Adrenal gland (tissue), 12 donors: Measurements from ENCODE around the gene TRPV3. TPM values are rescaled to one million over a fixed set of nuclear protein-coding genes. Genes with fewer than 3 reads are reported as not detected.

Experiments
- DNase-seq, 7 donors: peaks; one replicate each; pipeline ENCODE4 v3.0.0-alpha.2; 2019 to 2020
- H3K27ac ChIP-seq, 5 donors: fragments of 200-600 bp; sonication (generic) in 4 of 5; 1 replicate in 3 of 5; 2 replicates in 2 of 5; pipeline versions ENCODE4 v1.5.1 to v1.8.0; 2016 to 2020; ENCODE audit warnings: mild to moderate bottlenecking in 1 of 5
- H3K27me3 ChIP-seq: fragments of 200-600 bp; 2 replicates; pipeline ENCODE4 v1.8.0; 2021
- H3K36me3 ChIP-seq, 2 donors: fragments of 200-600 bp; replicated peaks in 1 of 2; 1 replicate in 1 of 2; 2 replicates in 1 of 2; pipeline versions ENCODE4 v1.5.1 to v1.8.0; 2018 to 2022
- H3K4me1 ChIP-seq, 2 donors: fragments of 200-600 bp; replicated peaks in 1 of 2; 1 replicate in 1 of 2; 2 replicates in 1 of 2; pipeline versions ENCODE4 v1.5.1 to v1.8.0; 2018 to 2021
- H3K4me3 ChIP-seq, 4 donors: fragments of 200-600 bp; sonication (generic) in 3 of 4; one replicate each; pipeline ENCODE4 v1.5.1; 2016 to 2018
- H3K9me3 ChIP-seq, 3 donors: fragments of 200-600 bp; sonication (generic) in 1 of 3; replicated peaks in 1 of 3; 1 replicate in 2 of 3; 2 replicates in 1 of 3; pipeline versions ENCODE4 v1.5.1 to v1.8.0; 2016 to 2021
- POLR2A ChIP-seq, 2 donors: fragments of 450-650 bp; IDR thresholded peaks; one replicate each; pipeline ENCODE4 v1.6.1; 2017; ENCODE audit warnings: antibody characterized with exemption in 2 of 2, mild to moderate bottlenecking in 2 of 2, moderate library complexity in 1 of 2
- WGBS, 4 donors: extraction: QIAGEN DNeasy Blood & Tissue Kit in 2 of 4; methylation state at CpG; one replicate each; pipeline versions ENCODE4 v1.1.5 to v1.1.7; 2013 to 2017; 5-methylcytosine and 5-hydroxymethylcytosine counted together
- intact Hi-C, 2 donors: fragments of 100-400 bp; cut with DNase I; formaldehyde crosslinking; loops; one replicate each; pipeline versions ENCODE4 v1.14.1 to v1.15.0; 2022 to 2023
- polyA plus RNA-seq, 3 donors: library from polyadenylated mRNA; stranded (reverse); fragments of 200-250 nt in 2 of 3; fragments of 350-450 nt in 1 of 3; fragmentation: Illumina TruSeq in 1 of 3; extraction: RNeasy Lipid Tissue Mini Kit (QIAGEN cat#74804) in 1 of 3; gene quantifications; one replicate each; pipeline ENCODE4 v1.2.3, GENCODE V29; 2013 to 2014
- total RNA-seq, 9 donors: library from RNA; depleted of rRNA in 4 of 9; stranded (reverse); fragments of >200 nt in 4 of 9; fragments of 120-200 nt in 1 of 9; fragmentation: NEBNext Ultra II Directional in 1 of 9; extraction: Animal tissue kit (Norgen Biotek cat#: 25700) in 1 of 9; gene quantifications; one replicate each; pipeline versions ENCODE4 v1.1.0 to v1.2.4, GENCODE V29; 2013 to 2023
- TF ChIP-seq, protein P1 (sequence below), 6 experiments: fragments of 450-650 bp in 4 of 6; fragments of 200-600 bp in 2 of 6; sonication (generic) in 1 of 6; IDR thresholded peaks; 1 replicate in 5 of 6; 2 replicates in 1 of 6; pipeline versions ENCODE4 v1.5.1 to v1.8.0; 2016 to 2021; ENCODE audit warnings: antibody characterized with exemption in 6 of 6, mild to moderate bottlenecking in 2 of 6, moderate library complexity in 1 of 6
- donor health status: healthy with polysubstance abuse.
- donor health status: Bipolar disorder and iron deficiency.
- donor health status: DM: yes; HTN: yes; CAD: no.
- donor health status: DM: no; HTN: no; CAD: no.
- donor health status: DM: no; HTN: no; CAD: no.
- donor health status: DM: yes; HTN: yes; CAD: no.

Gene TRPV3
- total and polyA plus RNA-seq, 12 donors: 0.14 to 1.4 (median 0.41) TPM

DNA sequence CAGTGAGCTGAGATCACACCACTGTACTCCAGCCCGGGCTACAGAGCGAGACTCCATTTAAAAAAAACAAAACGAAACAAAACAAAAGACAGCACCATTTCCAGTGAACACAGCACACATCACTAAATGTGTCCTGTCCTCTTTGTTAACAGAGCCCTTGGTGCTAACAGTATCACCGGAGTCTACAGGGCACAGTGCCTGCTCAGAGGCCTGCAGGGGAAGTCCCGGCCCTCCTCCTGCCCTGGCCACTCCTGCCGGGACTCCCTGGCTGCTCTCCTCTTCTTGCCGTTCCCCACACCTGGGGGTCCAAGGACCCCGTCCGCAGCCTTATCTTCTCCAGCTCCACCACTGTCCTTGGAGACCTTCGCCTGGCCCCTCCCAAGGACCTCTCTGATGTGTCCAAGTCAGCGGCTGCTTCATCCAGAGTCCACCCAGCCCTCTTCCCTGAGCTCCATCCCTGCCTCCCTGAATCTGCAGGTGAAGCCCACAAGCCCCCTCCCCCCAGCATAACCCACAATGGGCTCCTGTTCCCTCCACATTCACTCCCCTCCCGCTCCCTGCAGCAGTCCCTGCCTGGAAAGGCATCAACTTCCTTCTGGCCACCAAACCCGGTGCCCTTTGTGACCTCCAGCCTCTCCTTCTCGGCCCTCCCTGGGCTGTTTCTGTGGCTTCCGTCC, 43.1 kb upstream of the TRPV3 start:
- no peak for DNase-seq
- Histone ChIP-seq H3K4me3 (no peak overlapping the region), H3K27ac (no peak overlapping the region), H3K27me3 (no peaks in the 10 kb centered on the region), H3K36me3 (no peaks in the 10 kb centered on the region), H3K9me3 (no peaks in the 10 kb centered on the region), H3K4me1 (no peaks in the 10 kb centered on the region)
- intact Hi-C loops: no loop called here
- TF ChIP-seq POLR2A (IDR thresholded peaks at IDR 0.05): no peak
- TF ChIP-seq, protein P1, sequence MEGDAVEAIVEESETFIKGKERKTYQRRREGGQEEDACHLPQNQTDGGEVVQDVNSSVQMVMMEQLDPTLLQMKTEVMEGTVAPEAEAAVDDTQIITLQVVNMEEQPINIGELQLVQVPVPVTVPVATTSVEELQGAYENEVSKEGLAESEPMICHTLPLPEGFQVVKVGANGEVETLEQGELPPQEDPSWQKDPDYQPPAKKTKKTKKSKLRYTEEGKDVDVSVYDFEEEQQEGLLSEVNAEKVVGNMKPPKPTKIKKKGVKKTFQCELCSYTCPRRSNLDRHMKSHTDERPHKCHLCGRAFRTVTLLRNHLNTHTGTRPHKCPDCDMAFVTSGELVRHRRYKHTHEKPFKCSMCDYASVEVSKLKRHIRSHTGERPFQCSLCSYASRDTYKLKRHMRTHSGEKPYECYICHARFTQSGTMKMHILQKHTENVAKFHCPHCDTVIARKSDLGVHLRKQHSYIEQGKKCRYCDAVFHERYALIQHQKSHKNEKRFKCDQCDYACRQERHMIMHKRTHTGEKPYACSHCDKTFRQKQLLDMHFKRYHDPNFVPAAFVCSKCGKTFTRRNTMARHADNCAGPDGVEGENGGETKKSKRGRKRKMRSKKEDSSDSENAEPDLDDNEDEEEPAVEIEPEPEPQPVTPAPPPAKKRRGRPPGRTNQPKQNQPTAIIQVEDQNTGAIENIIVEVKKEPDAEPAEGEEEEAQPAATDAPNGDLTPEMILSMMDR (IDR thresholded peaks at IDR 0.05): no peak
- 80 to 85% (median 82%) methylated on average over 15 of the region's 15 CpGs for WGBS, 4 donors

DNA sequence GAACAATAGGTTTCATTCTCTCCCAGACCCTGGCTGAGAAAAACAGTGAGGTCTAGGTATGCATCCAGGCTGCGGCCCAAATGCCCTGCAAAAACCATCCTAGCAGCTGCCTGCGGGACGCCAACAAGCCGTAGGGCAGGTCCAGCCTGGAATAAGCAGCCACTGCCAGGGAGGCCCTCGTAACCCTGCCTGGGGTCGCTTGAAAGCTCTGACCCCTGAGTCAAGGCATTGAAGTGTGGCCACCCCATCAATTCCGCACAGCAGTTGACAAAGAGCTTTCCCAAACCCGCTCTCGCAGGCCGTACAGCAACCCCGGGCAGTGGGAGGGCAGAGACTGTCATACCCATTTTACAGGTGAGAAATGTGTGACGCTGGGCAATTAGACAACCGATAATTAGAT, 40.5 kb upstream of the TRPV3 start:
- H3K9me3 ChIP-seq: no peaks in the 10 kb centered on the region
- intact Hi-C loops: no loop called here
- H3K4me1 ChIP-seq: no peaks in the 10 kb centered on the region
- TF ChIP-seq, protein P1 (IDR thresholded peaks at IDR 0.05): no peak
- no peak for TF ChIP-seq POLR2A (IDR thresholded peaks at IDR 0.05)
- H3K27me3 ChIP-seq: no peaks in the 10 kb centered on the region
- 85 to 93% (median 88%) methylated on average over 4 to 13 of the region's 13 CpGs for WGBS, 4 donors
- no peaks in the 10 kb centered on the region for H3K36me3 ChIP-seq
- DNase-seq: no peak
- H3K4me3 ChIP-seq: no peak overlapping the region
- no peak overlapping the region for H3K27ac ChIP-seq

DNA sequence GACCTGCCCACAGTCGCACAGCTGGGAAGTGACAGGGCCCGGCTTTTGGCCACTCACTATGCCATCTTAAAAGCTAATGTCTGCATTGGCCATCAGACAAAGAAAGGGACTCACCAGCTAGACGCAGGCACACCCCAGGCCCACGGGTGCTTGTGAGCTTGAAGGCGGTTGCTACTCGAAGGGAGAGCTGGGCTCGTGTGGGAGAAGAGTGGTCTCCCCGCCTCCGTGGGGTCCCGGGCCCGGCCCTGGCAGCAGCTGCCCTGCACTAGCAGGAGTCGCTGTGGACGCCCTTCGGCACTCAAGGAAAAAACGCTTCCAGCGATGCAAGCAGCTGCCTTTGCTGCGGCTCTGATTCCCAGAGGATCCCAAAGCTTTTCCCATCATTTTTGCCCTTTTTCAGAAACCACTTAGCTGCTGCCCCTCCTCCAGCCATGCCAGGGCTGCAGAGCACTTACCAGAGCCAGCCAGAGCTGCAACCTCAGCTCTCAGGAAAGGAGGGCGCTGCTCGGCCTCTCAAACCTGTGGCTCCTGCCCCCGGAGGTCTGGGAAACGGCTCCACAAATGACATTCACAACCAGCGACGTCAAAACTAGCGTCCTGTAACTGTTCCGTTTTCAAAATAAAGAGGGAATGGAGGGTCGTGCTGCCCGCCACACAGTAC, 39.3 kb upstream of the TRPV3 start:
- Histone ChIP-seq H3K4me3 (no peak overlapping the region), H3K36me3 (no peaks in the 10 kb centered on the region), H3K27ac (no peak overlapping the region), H3K27me3 (no peaks in the 10 kb centered on the region), H3K9me3 (no peaks in the 10 kb centered on the region), H3K4me1 (no peaks in the 10 kb centered on the region)
- intact Hi-C loops: no loop called here
- no peak for DNase-seq
- TF ChIP-seq, protein P1 (IDR thresholded peaks at IDR 0.05): no peak
- WGBS, 4 donors: 88 to 94% (median 92%) methylated on average over 16 to 27 of the region's 27 CpGs

DNA sequence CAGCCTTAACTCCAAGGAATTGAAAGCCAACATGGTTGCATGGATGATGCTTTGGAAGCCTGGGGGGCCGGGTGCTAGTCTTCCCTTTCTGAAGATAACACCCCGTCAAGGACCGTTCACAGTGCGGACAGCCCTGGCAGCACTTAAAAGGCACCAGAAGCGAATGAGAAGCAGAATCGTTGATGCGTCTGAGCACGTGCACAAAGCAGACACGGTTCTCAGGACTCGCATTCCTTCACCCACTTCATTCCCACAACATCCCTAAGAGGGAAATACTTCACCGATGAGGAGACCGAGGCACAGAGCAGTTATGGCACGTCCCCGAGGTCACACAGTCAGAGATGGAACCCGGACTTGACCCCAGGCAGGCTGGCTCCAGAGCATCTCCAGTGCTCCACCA, 37.4 kb upstream of the TRPV3 start:
- intact Hi-C loops: no loop called here
- H3K36me3 ChIP-seq: no peaks in the 10 kb centered on the region
- no peak overlapping the region for H3K27ac ChIP-seq
- H3K4me1 ChIP-seq: no peaks in the 10 kb centered on the region
- TF ChIP-seq, protein P1 (IDR thresholded peaks at IDR 0.05): no peak
- no peak for TF ChIP-seq POLR2A (IDR thresholded peaks at IDR 0.05)
- H3K9me3 ChIP-seq: no peaks in the 10 kb centered on the region
- no peak for DNase-seq
- WGBS, 4 donors: 85 to 93% (median 91%) methylated on average over 15 of the region's 15 CpGs
- no peak overlapping the region for H3K4me3 ChIP-seq
- no peaks in the 10 kb centered on the region for H3K27me3 ChIP-seq
